Omental fat pad (tissue), 4 donors: ENCODE measurements around the gene GIGYF2. TPM values are rescaled to one million over a fixed set of nuclear protein-coding genes. Genes with fewer than 3 reads are reported as not detected.

ENCODE experiments used
- ATAC-seq: fragments of 150-250 bp; one replicate; pipeline ENCODE4 v1.9.1; 2016; ENCODE audit warnings: mild to moderate bottlenecking, moderate library complexity; ENCODE audit not compliant: low FRiP score
- DNase-seq: peaks from one replicate; pipeline ENCODE4 v3.0.0-alpha.2; 2019; ENCODE audit warnings: low spot score
- total RNA-seq, 4 donors: library from RNA; depleted of rRNA; stranded (reverse); fragments of >200 nt; gene quantifications; one replicate each; pipeline ENCODE4 v1.1.0, GENCODE V29; 2016
- TF ChIP-seq, protein P1 (sequence below), 3 donors: fragments of 450-650 bp; IDR thresholded peaks; one replicate each; pipeline ENCODE4 v1.5.1; 2016 to 2017; ENCODE audit warnings: antibody characterized with exemption in 3 of 3, mild to moderate bottlenecking in 3 of 3, moderate library complexity in 2 of 3

GIGYF2 gene
- total RNA-seq, 4 donors from 2014 or later: 63.9 to 80.2 (median 72.2) TPM

DNA sequence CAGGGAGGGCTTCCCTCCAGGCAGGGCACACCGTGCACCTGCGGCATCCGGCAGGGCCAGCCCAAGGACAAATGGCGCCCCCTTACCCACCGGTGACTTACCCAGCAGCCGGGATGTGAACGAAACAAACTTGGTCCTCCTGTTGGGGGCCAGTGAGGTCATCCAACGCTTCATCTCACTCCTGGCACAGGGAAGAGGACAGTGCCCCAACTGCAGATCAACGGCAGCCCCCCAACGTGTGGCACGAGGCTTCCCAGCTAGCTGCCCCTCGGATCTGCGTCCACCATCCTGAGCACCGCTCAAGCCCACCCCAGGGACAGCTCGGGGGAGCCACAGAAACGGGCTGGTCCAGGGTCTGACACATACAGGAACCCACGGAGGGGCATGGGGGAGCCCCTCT lies 185.0 kb downstream of the GIGYF2 start:
- DNase-seq: no peak
- ATAC-seq: no peak
- TF ChIP-seq, protein P1, sequence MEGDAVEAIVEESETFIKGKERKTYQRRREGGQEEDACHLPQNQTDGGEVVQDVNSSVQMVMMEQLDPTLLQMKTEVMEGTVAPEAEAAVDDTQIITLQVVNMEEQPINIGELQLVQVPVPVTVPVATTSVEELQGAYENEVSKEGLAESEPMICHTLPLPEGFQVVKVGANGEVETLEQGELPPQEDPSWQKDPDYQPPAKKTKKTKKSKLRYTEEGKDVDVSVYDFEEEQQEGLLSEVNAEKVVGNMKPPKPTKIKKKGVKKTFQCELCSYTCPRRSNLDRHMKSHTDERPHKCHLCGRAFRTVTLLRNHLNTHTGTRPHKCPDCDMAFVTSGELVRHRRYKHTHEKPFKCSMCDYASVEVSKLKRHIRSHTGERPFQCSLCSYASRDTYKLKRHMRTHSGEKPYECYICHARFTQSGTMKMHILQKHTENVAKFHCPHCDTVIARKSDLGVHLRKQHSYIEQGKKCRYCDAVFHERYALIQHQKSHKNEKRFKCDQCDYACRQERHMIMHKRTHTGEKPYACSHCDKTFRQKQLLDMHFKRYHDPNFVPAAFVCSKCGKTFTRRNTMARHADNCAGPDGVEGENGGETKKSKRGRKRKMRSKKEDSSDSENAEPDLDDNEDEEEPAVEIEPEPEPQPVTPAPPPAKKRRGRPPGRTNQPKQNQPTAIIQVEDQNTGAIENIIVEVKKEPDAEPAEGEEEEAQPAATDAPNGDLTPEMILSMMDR (IDR thresholded peaks at IDR 0.05): no peak

DNA sequence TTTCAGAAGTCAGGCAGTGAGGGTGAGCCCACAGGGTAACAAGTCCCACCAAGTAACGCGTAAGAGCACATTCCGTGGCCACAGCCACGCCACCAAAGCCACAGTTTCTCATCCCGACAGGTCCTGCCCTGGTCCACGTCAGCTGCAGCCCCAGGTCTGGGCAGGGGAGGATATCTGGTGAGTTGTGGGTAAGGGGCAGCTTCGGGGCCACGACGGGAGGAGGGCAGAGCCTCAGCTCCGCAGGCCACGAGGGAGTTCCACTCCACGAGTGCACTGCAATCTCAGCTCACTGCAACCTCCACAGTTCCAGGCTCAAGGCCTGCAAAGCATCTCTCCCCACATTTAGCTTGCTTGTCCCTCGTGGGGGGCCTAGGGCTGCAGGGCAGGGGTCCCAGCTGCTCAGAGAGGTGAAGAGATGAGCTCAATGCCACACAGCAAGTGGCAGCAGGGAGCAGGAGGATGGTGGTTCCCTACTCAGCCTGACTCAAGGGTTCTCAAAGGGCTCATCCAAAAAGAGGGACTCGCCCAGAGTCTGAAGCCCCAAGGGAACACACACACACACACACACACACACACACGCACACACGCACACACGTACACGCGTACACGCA lies 185.5 kb downstream of the GIGYF2 start:
- ATAC-seq: no peak
- DNase-seq: no peak
- TF ChIP-seq, protein P1 (IDR thresholded peaks at IDR 0.05): no peak

DNA sequence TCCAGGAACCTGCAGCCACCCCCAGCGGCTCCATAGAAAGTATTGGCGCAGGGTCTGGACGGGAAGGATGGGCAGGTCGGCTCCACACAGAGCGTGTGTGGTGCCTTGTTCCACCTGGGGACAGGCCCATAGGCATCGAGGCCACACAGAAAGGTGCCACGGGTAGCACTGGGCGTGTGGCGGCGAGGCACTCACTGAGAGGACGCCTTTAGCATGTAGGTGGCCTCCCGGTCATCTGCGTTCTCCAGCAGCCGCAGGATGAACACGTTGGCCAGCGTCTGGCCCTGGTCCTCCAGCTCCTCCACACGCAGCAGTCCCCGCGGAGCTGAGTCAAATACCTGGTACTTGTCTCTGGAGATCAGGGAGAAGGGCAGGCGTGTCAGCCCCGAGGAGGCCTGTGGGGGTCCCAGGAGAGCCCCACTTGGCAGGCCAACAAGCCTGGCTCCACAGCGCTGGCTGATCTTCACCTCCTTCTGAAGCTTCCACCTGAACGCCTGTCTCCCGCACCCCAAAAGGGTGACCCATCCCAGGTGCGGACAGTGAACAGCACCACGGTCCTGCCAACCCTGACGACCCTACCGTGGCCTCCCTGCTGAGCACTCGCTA lies 186.1 kb downstream of the GIGYF2 start:
- no peak for ATAC-seq
- DNase-seq: no peak

DNA sequence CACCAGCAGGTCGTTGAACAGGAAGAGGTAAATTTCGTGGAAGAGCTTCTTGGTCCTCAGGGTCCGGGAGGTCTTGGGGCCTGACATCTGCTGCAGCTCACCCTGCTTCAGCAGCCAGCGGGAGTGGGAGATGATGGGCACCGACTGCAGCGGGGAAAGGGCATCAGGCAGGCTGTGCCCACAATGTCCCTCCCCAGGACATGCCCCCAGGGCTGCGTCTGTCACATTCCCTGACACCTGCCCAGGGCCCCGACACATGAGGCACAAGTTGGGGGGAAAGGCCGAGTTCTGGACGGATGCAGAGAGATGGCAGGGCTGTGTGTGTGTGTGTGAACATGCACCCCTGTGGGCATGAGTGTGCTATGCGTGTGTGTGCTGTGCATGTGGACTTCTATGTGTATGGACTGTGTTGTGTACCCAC lies 186.9 kb downstream of the GIGYF2 start:
- DNase-seq (no peak), ATAC-seq (no peak)
- TF ChIP-seq, protein P1 (IDR thresholded peaks at IDR 0.05): no peak

More for the DNA sequence above, 186.1 kb downstream of the GIGYF2 start:
- TF ChIP-seq, protein P1 (IDR thresholded peaks at IDR 0.05): no peak

DNA sequence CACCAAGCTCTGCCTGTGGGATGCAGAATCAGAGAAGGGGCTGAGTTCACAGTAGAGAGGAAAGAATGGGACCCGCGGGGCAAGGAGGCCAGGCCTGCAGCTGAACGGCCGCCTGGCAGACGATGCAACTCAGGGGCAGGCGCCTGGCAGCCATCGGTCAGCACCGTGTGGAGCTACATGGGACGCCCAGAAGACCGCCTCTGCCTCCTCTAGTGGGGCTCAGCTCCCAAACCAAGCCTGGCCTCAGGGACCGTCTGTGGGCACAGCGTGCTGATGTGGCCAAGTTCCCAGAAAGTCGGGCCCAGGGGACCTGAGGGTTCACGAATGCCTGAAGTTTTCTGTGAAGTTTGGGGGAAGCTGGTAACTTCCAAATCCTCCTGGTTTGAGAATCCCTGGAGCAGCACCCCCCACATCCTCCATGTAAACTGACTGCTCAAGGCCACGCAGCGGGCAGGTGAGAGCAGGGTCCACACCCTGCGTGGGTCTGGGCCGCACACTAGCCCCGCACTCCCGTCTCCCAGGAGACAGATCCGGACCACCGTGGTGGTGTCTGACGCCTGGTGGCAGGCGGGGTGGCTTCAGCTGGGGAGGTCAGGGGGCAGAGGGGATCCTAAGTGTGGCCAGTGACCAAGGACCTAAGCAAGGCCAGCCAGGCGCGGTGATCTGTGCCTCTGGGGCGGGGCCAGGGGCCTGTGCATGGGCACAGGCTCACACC lies 187.6 kb downstream of the GIGYF2 start:
- ATAC-seq (no peak), DNase-seq (no peak)
- TF ChIP-seq, protein P1 (IDR thresholded peaks at IDR 0.05): no peak

DNA sequence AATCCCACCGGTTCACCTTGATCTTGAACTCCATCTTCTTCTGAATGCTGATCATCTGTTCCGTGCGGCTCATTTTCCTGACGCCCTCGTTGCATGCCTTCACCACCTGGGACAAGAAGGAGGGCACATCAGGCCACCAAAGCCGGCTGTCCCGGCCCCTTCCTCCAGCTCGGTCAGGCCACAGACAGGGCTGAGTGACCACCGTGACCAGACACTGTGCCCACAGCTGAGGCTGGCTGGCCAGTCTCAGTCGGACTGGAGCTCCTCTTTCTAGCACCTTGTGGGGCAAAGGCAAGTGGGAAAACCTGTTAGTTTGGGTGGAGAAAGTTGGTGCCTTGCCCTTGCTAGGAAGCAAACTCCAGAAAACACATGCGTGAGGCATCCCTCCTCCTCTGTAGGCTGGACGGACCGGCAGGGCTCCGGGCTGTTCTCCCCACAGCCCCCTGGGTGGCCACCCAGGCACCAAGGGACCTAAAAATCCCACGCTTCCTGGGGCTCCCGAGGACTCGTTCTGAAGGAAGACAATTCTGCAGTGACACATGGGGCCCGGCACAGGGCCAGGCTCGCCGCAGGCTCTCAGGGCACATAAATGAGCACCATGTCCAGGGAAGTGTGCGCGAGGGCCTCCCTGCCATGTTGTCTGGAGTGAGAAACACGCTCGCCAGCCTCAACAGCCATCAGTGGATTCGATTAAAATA lies 188.3 kb downstream of the GIGYF2 start:
- TF ChIP-seq, protein P1 (IDR thresholded peaks at IDR 0.05): no peak
- DNase-seq (no peak), ATAC-seq (no peak)
